Bone marrow (tissue), 2 donors: ENCODE results near the gene HMG20B.
"Not testable (repeated sequence)": the region's sequence is repeated elsewhere in the genome, so short reads cannot be mapped to it uniquely, and the experiment has no call there.

Experiments used
- DNase-seq, 2 donors: peaks; one replicate each; lab custom pipeline; 2025; lab: John Stamatoyannopoulos, UW

The HMG20B gene

DNA sequence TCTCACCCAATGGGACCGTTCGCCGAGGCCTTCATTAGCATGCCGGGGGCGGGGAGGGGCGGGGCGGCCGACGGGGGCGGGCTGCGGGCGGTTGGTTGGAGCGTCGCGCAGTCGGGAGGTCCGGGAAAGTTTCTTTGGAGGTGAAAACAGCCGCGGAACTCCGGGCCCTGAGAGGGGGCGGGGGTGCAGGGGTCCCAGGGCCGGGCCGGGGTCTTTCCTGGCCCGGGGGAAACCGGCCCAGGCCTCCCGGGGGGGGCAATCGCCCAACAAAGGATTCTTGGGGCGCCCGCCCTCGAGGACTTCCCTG, at the start of gene HMG20B:
Gene HMG20B (plus strand): TSS at position 90 of the 307 bp plus-strand sequence. CDS start 366 bp downstream, outside the sequence.
- no peak for DNase-seq

DNA sequence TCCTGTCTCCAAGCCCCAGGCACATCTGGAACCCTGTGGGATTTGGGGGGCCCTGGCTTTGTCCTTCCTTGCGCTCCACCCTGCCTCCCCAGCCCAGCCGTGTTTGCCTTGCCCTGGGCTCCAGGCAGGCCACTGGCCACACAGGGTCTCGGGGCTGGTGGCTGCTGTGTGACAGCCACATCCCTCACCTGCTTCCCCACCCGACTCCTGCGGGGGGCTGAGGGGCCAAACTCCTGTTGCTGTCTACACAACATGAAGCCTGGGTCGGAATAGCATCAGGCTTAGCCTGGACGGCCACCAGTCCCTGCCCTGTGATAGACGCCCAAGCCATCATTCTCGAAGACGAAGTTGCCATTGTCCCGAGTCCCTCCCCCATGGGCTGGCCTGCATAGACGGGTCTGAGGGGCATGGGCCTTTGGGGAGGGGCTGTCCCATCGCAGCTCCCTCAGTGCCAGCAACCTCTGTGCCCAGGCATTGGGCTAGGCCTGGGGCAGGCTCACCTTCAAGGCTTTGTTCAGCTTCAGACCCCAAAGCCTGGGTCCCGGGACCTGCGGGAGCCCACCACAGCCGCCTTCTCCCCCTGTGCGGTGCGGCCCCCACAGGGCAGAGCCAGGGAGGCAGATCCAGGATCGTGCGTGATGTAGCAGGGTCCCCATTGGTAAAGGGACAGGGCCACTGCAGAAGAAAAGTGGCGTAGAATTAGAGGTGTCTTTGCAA, 49.2 kb upstream of the HMG20B start:
- DNase-seq, result no peak

DNA sequence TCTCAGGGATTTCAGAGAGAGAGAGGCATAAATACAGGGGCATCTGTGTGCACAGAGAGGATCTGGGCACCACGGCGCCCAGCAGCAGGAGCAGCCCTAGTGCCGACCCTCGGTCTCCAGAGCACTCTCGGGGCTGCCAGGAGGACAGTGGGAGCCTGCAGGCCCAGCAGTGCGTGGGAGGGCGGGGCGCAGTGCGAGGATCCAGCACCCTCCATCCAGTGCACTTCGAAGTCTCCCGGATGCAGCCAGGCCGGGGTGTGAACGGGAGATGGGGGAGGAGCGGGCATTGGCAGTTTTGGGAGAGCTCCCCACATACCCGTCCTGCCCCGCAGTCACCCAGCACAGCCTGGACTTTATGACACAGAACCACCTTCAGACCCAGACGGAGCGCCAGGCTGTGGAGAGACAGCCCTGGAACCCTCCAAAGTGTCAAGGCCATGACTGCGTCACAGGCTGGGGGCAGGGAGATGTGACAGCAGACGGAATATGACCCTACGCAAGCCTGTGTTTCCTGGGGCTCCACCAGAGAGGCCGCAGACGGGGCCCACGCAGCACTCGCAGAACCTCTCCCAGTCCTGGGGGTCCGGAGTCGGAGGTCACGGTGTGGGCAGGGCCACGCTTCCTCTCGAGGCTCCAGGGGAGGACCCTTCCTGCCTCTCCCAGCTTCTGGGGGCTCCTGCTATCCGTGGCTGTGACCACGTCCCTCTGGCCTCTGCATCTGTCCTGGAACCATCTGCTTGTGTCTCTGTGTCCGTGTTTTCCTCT, 48.5 kb upstream of the HMG20B start:
- no peak for DNase-seq

DNA sequence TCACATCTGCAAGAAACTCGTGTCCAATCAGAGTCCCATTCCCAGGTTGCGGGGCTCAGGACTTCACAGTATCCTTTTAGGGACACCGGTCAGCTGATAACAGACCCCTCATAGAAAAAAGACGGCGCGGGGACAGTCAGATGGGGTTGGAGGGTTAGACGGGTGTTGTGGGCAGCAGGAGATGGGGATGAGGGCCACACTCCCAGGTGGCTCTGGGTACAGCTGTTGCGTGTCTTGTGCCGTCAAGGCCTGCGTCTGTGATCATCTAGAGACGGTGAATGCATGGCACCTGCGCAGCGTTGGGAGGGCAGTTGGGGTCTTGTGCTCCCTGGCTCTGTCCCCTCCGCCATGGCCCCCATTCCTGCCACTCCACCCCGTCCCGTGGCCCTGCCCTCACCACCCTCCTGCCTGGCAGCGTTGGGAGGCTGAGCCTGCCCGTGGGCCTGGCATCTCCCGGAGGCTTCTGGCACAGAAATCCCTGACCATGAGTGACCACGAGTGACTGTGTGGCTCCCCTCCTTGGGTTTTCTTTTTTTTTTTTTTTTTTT, 47.8 kb upstream of the HMG20B start:
- no peak for DNase-seq

DNA sequence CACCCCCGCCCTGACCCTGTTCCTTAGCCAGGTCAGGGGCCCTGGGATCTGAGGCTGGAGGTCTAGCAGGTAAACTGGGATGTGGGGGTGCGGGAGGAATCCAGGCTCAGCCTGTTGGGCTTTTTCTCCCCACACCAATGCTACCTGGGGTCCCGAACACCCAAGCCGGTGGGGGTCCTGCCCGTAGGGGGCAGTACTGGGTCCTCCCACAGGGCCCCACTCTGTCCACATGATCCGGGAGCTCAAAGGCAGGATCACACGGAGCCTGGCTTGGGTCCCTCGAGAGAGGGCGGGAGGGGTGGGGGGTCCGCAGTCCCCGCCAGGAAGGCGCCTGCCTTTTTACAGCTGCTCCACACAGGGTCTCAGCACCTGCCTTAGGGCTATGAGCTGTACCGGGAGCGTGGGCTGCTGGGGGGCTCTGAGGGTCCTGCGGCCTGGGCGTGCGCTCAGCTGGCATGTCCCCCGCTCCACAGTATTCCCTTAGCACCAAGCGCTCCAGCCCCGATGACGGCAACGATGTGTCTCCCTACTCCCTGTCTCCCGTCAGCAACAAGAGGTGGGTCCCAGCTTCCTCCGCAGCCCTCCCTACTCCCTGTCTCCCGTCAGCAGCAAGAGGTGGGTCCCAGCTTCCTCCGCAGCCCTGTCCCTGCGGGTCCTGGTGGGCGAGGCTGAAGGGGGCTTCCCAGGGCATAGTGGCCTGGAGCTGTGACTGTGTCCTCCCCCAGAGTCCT, 46.1 kb upstream of the HMG20B start:
- no peak for DNase-seq

DNA sequence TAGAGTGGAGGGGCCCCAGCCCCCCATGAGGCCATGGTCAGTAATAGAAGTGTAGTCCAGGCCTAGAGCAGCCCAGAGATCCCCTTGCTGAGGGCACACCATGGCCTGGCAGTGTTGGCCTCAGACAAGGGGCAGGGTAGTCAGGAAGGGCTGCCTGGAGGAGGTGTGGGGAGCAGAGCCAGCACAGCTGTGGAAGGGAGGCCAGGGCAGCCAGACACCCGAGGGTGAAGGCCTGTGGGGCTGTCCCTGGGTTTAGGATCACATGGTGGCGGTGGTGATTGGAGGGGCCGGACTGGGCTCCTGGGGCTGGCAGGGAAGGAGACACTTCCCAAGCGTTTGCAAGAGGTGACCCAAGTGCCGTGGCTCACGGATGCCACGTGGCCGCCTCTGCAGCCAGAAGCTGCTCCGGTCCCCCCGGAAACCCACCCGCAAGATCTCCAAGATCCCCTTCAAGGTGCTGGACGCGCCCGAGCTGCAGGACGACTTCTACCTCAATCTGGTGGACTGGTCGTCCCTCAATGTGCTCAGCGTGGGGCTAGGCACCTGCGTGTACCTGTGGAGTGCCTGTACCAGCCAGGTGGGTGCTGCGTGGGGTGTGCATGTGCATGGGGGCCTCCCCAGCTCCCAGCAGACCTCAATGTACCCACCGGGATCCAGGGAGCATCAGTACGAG, 45.4 kb upstream of the HMG20B start:
- DNase-seq, result no peak

DNA sequence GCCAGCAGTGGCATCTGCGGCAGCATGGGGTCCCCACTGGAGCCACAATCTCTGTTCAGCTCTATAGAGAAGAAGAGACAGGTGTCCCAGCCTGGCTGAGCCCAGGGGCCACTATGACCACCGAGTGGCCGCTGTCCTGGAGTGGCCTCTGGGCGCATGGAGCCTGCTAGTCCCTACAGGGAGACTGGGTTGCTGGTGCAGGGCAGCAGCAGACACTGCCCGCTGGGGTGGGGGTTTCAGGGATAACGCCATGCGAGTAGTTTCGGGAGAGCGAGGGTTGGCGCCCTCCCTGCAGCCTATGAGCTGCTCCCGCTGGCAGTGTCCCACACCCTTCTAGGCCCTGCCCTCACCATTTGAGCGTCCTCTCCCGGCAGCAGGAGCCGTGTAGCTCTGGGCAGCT, 44.7 kb upstream of the HMG20B start:
- DNase-seq, result no peak

DNA sequence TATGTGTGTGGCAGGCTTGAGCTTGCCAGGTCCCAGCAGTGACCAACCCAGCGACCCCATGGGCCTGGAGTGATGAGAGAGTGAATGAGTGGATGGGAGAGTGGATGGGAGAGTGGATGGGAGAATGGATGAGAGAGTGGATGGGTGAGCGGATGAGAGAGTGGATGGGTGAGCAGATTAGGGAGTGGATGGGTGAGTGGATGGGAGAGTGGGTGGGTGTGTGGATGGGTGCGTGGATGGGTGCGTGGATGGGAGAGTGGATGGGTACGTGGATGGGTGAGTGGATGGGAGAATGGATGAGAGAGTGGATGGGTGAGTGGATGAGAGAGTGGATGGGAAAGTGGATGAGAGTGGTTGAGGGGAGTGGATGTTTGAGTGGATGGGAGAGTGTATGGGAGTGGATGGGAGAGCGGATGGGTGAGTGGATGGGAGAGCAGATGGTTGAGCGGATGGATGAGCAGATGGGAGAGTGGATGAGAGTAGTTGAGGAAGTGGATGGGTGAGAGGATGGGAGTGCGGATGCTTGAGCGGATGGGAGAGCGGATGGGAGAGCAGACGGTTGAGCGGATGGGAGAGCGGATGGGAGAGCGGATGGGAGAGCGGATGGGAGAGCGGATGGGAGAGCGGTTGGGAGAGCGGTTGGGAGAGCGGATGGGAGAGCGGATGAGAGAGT, 44.1 kb upstream of the HMG20B start:
- DNase-seq, result no peak

DNA sequence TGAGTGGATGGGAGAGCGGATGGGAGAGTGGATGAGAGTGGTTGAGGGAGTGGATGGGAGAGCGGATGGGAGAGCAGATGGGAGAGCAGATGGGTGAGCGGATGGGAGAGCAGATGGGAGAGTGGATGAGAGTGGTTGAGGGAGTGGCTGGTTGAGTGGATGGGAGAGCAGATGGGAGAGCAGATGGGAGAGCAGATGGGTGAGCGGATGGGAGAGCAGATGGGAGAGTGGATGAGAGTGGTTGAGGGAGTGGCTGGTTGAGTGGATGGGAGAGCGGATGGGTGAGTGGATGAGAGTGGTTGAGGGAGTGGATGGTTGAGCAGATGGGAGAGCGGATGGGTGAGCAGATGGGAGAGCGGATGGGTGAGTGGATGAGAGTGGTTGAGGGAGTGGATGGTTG, 43.4 kb upstream of the HMG20B start:
- DNase-seq, result not testable (repeated sequence)

DNA sequence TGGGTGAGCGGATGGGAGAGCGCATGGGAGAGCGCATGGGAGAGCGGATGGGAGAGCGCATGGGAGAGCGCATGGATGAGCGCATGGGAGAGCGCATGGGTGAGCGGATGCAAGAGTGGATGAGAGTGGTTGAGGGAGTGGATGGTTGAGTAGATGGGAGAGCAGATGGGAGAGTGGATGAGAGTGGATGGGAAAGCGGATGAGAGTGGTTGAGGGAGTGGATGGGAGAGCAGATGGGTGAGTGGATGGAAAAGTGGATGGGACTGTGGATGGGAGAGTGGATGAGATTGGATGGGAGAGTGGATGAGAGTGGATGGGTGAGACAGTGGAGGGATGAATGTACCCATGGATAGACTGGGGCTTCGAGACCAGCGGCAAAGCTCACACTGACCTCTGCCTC, 42.4 kb upstream of the HMG20B start:
- no peak for DNase-seq

DNA sequence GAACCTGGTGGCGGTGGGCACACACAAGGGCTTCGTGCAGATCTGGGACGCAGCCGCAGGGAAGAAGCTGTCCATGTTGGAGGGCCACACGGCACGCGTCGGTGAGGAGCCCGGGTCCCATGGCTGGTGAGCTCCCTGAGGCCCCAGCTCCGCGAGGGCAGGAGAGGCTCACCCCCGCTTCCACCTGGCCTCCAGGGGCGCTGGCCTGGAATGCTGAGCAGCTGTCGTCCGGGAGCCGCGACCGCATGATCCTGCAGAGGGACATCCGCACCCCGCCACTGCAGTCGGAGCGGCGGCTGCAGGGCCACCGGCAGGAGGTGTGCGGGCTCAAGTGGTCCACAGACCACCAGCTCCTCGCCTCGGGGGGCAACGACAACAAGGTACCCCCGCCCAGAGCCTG, 41.0 kb upstream of the HMG20B start:
- DNase-seq, result no peak

DNA sequence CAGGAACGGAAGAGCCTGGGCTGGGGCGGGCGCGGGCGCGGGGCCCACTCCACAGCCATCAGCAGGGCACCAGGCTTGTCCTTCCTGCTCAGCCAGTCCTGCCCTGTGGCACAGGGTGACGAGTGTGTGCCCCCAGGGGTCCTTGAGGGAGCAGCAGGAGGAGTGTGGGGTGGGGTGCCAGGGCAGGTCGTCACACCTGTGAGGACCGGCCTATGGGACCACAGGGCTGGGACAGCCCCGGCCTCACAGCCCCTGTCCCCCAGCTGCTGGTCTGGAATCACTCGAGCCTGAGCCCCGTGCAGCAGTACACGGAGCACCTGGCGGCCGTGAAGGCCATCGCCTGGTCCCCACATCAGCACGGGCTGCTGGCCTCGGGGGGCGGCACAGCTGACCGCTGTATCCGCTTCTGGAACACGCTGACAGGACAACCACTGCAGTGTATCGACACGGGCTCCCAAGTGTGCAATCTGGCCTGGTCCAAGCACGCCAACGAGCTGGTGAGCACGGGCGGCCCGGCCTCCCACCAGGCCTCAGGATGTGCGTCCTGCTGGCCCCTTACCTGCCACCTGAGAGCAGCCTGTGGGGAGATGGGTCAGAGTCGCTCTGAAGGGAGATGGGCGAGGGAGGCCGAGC, 40.5 kb upstream of the HMG20B start:
- no peak for DNase-seq

DNA sequence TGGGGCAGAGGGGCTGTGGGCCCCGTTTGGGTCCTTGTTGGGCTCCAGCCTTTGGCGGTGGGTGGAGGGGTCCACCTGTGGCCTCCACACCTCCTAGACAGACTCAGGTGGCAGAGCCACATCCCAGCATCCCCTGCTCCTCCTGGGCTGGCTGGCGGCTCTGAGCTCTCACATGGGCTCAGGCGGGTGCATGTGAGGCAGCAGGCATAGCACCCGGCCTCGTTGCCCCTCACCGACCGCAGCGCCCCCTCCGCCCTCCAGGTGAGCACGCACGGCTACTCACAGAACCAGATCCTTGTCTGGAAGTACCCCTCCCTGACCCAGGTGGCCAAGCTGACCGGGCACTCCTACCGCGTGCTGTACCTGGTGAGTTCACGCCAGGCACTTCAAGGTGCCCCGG, 39.7 kb upstream of the HMG20B start:
- DNase-seq, result no peak

DNA sequence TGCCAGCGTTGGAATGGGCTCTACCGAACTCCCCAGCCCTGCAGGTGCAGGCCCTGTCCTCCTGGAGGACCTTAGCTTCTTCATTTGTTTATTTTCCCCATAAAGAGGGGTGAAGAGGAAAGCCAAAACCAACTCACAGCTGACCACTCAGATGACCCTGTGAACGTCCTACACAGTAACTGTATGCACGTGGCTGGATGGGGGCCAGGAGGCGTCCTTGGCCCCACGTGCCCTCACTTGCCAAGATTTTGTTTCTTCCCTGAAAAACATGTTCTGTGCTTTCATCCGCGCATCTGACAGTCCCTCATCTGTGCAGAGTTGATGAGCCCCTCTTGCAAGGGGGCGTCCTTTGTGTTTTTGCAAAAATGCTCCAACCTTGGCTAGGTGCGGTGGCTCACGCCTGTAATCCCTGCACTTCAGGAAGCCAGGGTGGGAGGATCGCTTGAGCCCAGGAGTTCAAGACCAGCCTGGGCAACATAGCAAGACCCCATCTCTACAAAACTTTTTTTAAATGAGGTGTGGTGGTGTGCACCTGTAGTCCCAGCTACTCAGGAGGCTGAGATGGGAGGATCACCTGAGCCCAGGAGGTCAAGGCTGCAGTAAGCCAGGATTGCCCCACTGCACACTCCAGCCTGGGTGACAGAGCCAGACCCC, 39.1 kb upstream of the HMG20B start:
- no peak for DNase-seq

DNA sequence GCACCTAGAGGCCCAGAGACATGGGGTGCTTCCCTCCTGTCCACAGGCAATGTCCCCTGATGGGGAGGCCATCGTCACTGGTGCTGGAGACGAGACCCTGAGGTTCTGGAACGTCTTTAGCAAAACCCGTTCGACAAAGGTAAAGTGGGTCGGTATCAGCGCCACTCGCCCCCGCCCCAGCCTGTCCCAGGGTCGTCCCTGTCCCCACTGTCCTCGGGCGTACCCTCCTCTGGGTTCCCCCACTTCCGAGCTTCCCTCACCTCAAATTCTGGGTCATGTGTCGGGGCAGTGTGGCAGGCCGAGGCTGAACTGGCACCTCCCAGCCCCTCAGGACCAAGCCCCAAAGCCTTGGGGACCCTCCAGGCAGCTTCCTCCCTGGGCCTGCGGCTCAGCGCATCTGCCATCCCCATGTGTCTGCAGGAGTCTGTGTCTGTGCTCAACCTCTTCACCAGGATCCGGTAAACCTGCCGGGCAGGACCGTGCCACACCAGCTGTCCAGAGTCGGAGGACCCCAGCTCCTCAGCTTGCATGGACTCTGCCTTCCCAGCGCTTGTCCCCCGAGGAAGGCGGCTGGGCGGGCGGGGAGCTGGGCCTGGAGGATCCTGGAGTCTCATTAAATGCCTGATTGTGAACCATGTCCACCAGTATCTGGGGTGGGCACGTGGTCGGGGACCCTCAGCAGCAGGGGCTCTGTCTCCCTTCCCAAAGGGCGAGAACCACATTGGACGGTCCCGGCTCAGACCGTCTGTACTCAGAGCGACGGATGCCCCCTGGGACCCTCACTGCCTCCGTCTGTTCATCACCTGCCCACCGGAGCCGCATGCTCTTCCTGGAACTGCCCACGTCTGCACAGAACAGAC, 38.1 kb upstream of the HMG20B start:
- DNase-seq, result no peak

DNA sequence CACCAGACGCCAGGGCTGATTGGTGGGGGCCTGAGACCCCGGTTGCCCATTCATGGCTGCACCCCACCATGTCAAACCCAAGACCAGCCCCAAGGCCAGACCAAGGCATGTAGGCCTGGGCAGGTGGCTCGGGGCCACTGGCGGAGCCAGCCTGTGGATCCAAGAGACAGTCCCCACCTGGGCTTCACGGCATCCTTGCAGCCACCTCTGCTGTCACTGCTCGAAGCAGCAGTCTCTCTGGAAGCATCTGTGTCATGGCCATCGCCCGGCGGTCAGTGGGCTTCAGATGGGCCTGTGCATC, 37.6 kb upstream of the HMG20B start:
- DNase-seq, result no peak

DNA sequence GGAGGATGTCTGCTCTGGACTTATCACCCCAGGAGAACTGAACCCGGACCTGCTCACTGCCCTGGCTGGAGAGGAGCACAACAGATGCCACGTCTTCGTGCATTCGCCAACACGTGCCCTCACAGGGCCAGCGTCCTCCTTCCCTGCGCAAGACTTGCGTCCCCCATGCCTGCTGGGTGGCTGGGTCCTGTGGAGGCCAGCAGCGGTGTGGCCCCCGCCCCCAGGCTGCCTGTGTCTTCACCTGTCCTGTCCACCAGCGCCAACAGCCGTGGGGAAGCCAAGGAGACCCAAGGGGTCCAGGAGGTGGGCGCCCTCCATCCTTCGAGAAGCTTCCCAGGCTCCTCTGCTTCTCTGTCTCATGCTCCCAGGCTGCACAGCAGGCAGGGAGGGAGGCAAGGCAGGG, 37.2 kb upstream of the HMG20B start:
- DNase-seq, result no peak

DNA sequence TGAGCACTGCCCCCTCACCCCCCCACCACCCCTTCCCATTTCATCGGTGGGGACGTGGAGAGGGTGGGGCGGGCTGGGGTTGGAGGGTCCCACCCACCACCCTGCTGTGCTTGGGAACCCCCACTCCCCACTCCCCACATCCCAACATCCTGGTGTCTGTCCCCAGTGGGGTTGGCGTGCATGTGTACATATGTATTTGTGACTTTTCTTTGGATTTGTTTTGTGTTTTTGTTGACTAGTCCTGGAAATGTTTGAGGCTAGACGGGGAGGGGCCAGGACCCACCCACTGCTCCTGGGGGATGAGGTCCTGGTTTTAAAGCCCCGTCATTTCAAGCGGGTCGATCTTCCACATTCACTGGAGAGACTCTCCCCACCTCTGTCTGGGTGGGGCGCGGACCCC, 36.8 kb upstream of the HMG20B start:
- no peak for DNase-seq

DNA sequence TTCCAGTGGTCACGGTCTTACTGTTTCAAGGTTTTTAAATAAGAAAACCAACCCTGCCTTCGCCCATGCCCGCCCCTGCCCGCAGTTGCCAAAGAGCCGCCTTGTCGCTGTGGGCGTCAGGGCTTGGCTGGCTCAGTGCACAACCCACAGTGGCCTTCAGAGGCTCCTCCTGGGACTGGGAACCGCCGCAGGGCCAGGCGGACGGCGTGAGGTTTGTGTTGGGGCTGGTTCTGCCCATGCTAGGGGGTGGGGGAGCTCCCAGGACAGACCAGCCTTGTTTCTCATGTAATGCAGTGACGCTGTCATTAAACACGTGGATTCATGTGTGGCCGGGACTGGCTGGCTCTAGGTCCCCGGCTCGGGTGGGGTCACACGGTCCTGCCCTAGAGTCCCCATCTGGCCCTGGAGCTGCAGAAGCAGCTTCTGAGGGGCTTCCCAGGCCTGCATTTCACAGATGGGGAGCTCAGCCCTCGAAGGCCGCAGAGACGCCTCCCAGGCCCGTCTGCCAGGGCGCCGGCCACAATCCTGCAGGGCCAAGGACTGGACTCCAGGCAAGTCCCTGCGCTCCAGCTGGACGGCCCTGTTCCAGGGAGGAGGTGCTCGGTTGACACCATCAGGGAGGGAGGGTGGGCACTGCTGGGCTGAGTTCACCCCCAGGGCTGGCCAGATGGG, 36.2 kb upstream of the HMG20B start:
- DNase-seq, result no peak

DNA sequence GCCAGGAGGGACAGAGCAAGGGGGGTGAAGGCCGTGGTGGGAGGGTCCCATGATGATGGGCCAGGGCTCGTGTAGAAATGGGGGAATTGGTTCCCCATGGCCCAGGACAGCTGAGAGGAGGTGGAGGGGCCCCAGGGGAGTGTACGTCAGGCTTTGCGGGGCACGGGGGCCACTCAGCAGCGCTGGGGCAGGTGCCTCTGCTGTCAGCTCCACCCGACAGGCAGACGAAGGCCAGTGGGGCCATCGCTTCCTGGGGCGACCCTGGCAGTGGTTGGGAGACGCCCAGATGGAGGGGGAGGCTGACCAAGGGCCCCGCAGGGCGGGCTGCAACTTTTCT, 35.7 kb upstream of the HMG20B start:
- no peak for DNase-seq
